ENCODE measurements around the gene BCR. TPM values are rescaled to one million over a fixed set of nuclear protein-coding genes. Genes with fewer than 3 reads are reported as not detected.

Gene BCR
- total and polyA plus RNA-seq, 2 of the 8 experiments (the other 6 are each of a cell fraction or from before 2014, with no cell fraction given), result 66.7 to 130 TPM

GRCh38 chr22:23192558-23192957, 12.2 kb downstream of the BCR start:
- no peak overlapping the region for H4K91ac ChIP-seq (replicated peaks; ENCODE audit: insufficient read length, low read length)
- FAIRE-seq (no peak), DNase-seq (ENCODE audit: low read depth in 1 of 2, low spot score in 2 of 2) (no peak)
- peaks cover 16% of the 10 kb centered on the region for H3K79me1 ChIP-seq (ENCODE audit: low read depth, low read length)
- H2AFZ ChIP-seq (ENCODE audit: low read length), result no peak overlapping the region
- peak overlapping the region; percentile 9 to 12; a peak in 1 of 4 replicates for H3K4me2 ChIP-seq (ENCODE audit: insufficient read depth in 1 of 2, low read depth in 2 of 2, low read length in 2 of 2)
- no peaks in the 10 kb centered on the region for H3K36me3 ChIP-seq (ENCODE audit: control insufficient read depth in 2 of 4, insufficient read depth in 4 of 4, low read length in 3 of 4)
- peaks cover 36 to 52% of the 10 kb centered on the region in 2 experiments for H4K20me1 ChIP-seq (replicated peaks in 1 of 2; ENCODE audit: control insufficient read depth in 1 of 2, insufficient read depth in 2 of 2, low read length in 2 of 2)
- no peak overlapping the region for H3K9ac ChIP-seq (replicated peaks in 1 of 4; ENCODE audit: extremely low read depth in 1 of 4, low read depth in 3 of 4, low read length in 3 of 4)
- no peak for TF ChIP-seq GABPA (IDR thresholded peaks at IDR 0.05; ENCODE audit: borderline replicate concordance, insufficient read depth, low read length)
- no peak for TF ChIP-seq CEBPB (IDR thresholded peaks at IDR 0.05; ENCODE audit: low read depth, low read length)
- no peak for TF ChIP-seq RFX5 (IDR thresholded peaks at IDR 0.05; ENCODE audit: borderline replicate concordance, low read depth, low read length)
- TF ChIP-seq CTBP2 (IDR thresholded peaks at IDR 0.05; ENCODE audit: borderline replicate concordance, insufficient read depth, insufficient read length, low read length), result no peak
- TF ChIP-seq RNF2 (IDR thresholded peaks at IDR 0.05; ENCODE audit: borderline replicate concordance, low read depth, low read length, missing control alignments, poor library complexity, severe bottlenecking), result no peak
- H3K9me3 ChIP-seq (ENCODE audit: insufficient read depth in 2 of 2, low read depth in 1 of 2, low read length in 1 of 2), result no peaks in the 10 kb centered on the region
- H3K27me3 ChIP-seq (replicated peaks in 1 of 4; ENCODE audit: control insufficient read depth in 3 of 4, extremely low read depth in 1 of 4, insufficient read depth in 3 of 4, low read length in 3 of 4), result no peaks in the 10 kb centered on the region
- WGBS, 2 experiments (ENCODE audit: extremely low coverage in 1 of 2, insufficient coverage in 1 of 2, insufficient read length in 1 of 2, insufficient replicate concordance in 2 of 2, low coverage in 1 of 2, low lambda C conversion rate in 2 of 2, missing lambda C conversion rate in 1 of 2), result 95% methylated on average over 4 of the region's 4 CpGs; no CpG with 5 or more reads in 1 of the 2 experiments
- H3K18ac ChIP-seq (ENCODE audit: extremely low read depth, low read length), result no peak overlapping the region
- POLR2A ChIA-PET (ENCODE audit: partially characterized antibody), result interaction anchor here (0.7 to 1.8 kb wide), 5 partner anchors 10 to 164 kb away, joined by 3 to 4 read pairs (median 3); partner anchors contain the start of gene BCR
- H2BK120ac ChIP-seq (replicated peaks; ENCODE audit: low read depth, low read length), result no peak overlapping the region
- H3K4ac ChIP-seq (replicated peaks; ENCODE audit: insufficient read length, low read depth, low read length), result no peak overlapping the region
- H3K79me2 ChIP-seq (ENCODE audit: control insufficient read depth in 1 of 2, insufficient read depth in 2 of 2, low read length in 2 of 2), result peaks cover 28 to 96% of the 10 kb centered on the region in 2 experiments
- no peaks in the 10 kb centered on the region for H3K23me2 ChIP-seq (ENCODE audit: low read depth, low read length)
- no peak overlapping the region for H3K23ac ChIP-seq (ENCODE audit: insufficient read length)
- no peak overlapping the region for H3K56ac ChIP-seq (replicated peaks; ENCODE audit: insufficient read length, low read depth, low read length)
- CTCF ChIA-PET (ENCODE audit: partially characterized antibody), result interaction anchor here (0.6 to 24.3 kb wide), 4 partner anchors 9 to 450 kb away, joined by 3 to 358 read pairs (median 5); no protein-coding TSS in a partner anchor
- H3K14ac ChIP-seq (ENCODE audit: insufficient read length), result no peak overlapping the region
- no peak overlapping the region for H3K4me3 ChIP-seq (ENCODE audit: extremely low read depth in 1 of 4, insufficient read depth in 2 of 4, low read depth in 3 of 4, low read length in 4 of 4)
- H2BK20ac ChIP-seq (ENCODE audit: low read length), result no peak overlapping the region
- H3K27ac ChIP-seq (ENCODE audit: low read depth, low read length), result 0 out of 2 replicates have a peak overlapping the region, but pooled peaks have one; percentile 16
- H3K4me1 ChIP-seq (replicated peaks in 1 of 4; ENCODE audit: control insufficient read depth in 3 of 4, insufficient read depth in 4 of 4, low read length in 3 of 4), result peaks cover 7 to 22% (median 14%) of the 10 kb centered on the region in 4 experiments; a peak in 6 of 7 replicates
- H2AK5ac ChIP-seq (ENCODE audit: low read depth, low read length), result no peak overlapping the region
- no peak overlapping the region; the same call in 1 of the 2 replicates for H2BK12ac ChIP-seq (ENCODE audit: low read depth, low read length)
- no peak overlapping the region for H4K8ac ChIP-seq (ENCODE audit: extremely low read depth, insufficient read depth, low read length)
- no peak overlapping the region for H2BK15ac ChIP-seq (ENCODE audit: low read length)
- no peak overlapping the region for H2BK5ac ChIP-seq (ENCODE audit: low read depth, low read length)
- no peak overlapping the region for H4K5ac ChIP-seq (ENCODE audit: insufficient read length, low read depth, low read length)

Data from H1 (cell line).